ENCODE data around the gene NPPB. TPM values are rescaled to one million over a fixed set of nuclear protein-coding genes. Genes with fewer than 3 reads are reported as not detected.

The NPPB gene
- total and polyA plus RNA-seq, 9 of the 15 experiments (the other 6 are each of a cell fraction or from before 2014, with no cell fraction given), result not detected

GRCh38 chr1:11881749-11882441 lies 23.1 kb upstream of the NPPB start (continued):
- TF ChIP-seq ZNF76 (CRISPR knock-in tag; IDR thresholded peaks at IDR 0.05; ENCODE audit: borderline replicate concordance) (no peak), POLR2B (IDR thresholded peaks at IDR 0.05; ENCODE audit: low read depth, partially characterized antibody) (no peak), E2F1 (CRISPR knock-in tag; IDR thresholded peaks at IDR 0.05) (no peak), POLR3A (IDR thresholded peaks at IDR 0.05; ENCODE audit: borderline replicate concordance, extremely low read depth, insufficient read depth, insufficient read length) (no peak), PCBP2 (IDR thresholded peaks at IDR 0.05; ENCODE audit: low read depth, low read length, poor library complexity, severe bottlenecking) (no peak), TAF7 (tag; IDR thresholded peaks at IDR 0.05) (no peak), ELF2 (CRISPR knock-in tag; IDR thresholded peaks at IDR 0.05) (no peak), DEAF1 (CRISPR knock-in tag; IDR thresholded peaks at IDR 0.05) (no peak), RBBP5 (IDR thresholded peaks at IDR 0.05; ENCODE audit: borderline replicate concordance, insufficient read depth, low read length, poor library complexity, severe bottlenecking) (no peak), FOXP4 (CRISPR knock-in tag; IDR thresholded peaks at IDR 0.05; ENCODE audit: borderline replicate concordance) (no peak), TAF1 (IDR thresholded peaks at IDR 0.05; ENCODE audit: control insufficient read depth, extremely low read depth, insufficient read depth, low read length, severe bottlenecking) (no peak), ZBTB7A (IDR thresholded peaks at IDR 0.05; ENCODE audit: borderline replicate concordance, control insufficient read depth, low read depth, low read length) (no peak), TEAD1 (CRISPR knock-in tag; IDR thresholded peaks at IDR 0.05) (no peak), ATF2 (CRISPR knock-in tag; IDR thresholded peaks at IDR 0.05) (no peak), NFXL1 (CRISPR knock-in tag; IDR thresholded peaks at IDR 0.05) (no peak), ZC3H4 (CRISPR knock-in tag; IDR thresholded peaks at IDR 0.05; ENCODE audit: borderline replicate concordance) (no peak), CHD4 (IDR thresholded peaks at IDR 0.05; ENCODE audit: insufficient read depth, insufficient replicate concordance, low read depth, low read length, poor library complexity, severe bottlenecking) (no peak), DMBX1 (CRISPR knock-in tag; IDR thresholded peaks at IDR 0.05; ENCODE audit: borderline replicate concordance) (peak; percentile 32; the same call in 1 of the 2 replicates)

Data from K562 (cell line).